Small intestine (tissue), 7 donors: ENCODE results near the gene SLC2A9. TPM values are rescaled to one million over a fixed set of nuclear protein-coding genes. Genes with fewer than 3 reads are reported as not detected.

Source experiments
- DNase-seq, 2 donors: peaks; one replicate each; pipeline versions ENCODE4 v3.0.0 to v3.0.0-alpha.2; 2013
- FAIRE-seq: peaks from 2 replicates; lab custom pipeline; 2012; peaks lifted over from hg19 to GRCh38; lab: Jason Lieb, UNC
- H3K27ac ChIP-seq, 3 donors: one replicate each; pipeline ENCODE4 v1.5.1; 2013; ENCODE audit warnings: low read length in 2 of 3, mild to moderate bottlenecking in 2 of 3, control low read depth in 1 of 3, inconsistent platforms in 1 of 3, low read depth in 1 of 3, moderate library complexity in 1 of 3
- H3K27me3 ChIP-seq, 3 donors: one replicate each; pipeline ENCODE4 v1.6.1; 2013; ENCODE audit warnings: low read length in 3 of 3, inconsistent platforms in 1 of 3; ENCODE audit not compliant: control insufficient read depth in 3 of 3, insufficient read depth in 3 of 3
- H3K36me3 ChIP-seq, 3 donors: one replicate each; pipeline ENCODE4 v1.6.1; 2013; ENCODE audit warnings: low read length in 3 of 3, inconsistent platforms in 1 of 3, low read depth in 1 of 3, mild to moderate bottlenecking in 1 of 3, moderate library complexity in 1 of 3; ENCODE audit not compliant: control insufficient read depth in 3 of 3, insufficient read depth in 2 of 3
- H3K4me1 ChIP-seq, 3 donors: one replicate each; pipeline ENCODE4 v1.6.1; 2013; ENCODE audit warnings: low read length in 2 of 3, inconsistent platforms in 1 of 3, low read depth in 1 of 3, mild to moderate bottlenecking in 1 of 3, moderate library complexity in 1 of 3; ENCODE audit not compliant: control insufficient read depth in 3 of 3, insufficient read depth in 2 of 3
- H3K4me3 ChIP-seq, 3 donors: one replicate each; pipeline ENCODE4 v1.5.1; 2013; ENCODE audit warnings: low read length in 3 of 3, control low read depth in 1 of 3, inconsistent platforms in 1 of 3, low read depth in 1 of 3, mild to moderate bottlenecking in 1 of 3, moderate library complexity in 1 of 3
- H3K9me3 ChIP-seq, 2 donors: one replicate each; pipeline ENCODE4 v1.6.1; 2013; ENCODE audit warnings: low read depth in 1 of 2, low read length in 1 of 2; ENCODE audit not compliant: control insufficient read depth in 2 of 2, insufficient read depth in 1 of 2
- WGBS, 3 donors: extraction: QIAGEN DNeasy Blood & Tissue Kit; methylation state at CpG; one replicate each; pipeline ENCODE4 v1.1.7; 2013; 5-methylcytosine and 5-hydroxymethylcytosine counted together
- polyA plus RNA-seq, 4 donors: library from polyadenylated mRNA; stranded (reverse) in 3 of 4; unstranded in 1 of 4; fragments of 200-250 nt in 3 of 4; fragments of 120-200 nt in 1 of 4; gene quantifications; one replicate each; pipeline versions ENCODE4 v1.2.1 to v1.2.3, GENCODE V29; 2013
- donor health status: healthy with polysubstance abuse.
- donor health status: control.
- donor health status: control.
- donor health status: Bipolar disorder and iron deficiency.
- donor health status: healthy.

The SLC2A9 gene
- polyA plus RNA-seq, 4 donors, result 7.4 to 34.4 (median 12.3) TPM

DNA sequence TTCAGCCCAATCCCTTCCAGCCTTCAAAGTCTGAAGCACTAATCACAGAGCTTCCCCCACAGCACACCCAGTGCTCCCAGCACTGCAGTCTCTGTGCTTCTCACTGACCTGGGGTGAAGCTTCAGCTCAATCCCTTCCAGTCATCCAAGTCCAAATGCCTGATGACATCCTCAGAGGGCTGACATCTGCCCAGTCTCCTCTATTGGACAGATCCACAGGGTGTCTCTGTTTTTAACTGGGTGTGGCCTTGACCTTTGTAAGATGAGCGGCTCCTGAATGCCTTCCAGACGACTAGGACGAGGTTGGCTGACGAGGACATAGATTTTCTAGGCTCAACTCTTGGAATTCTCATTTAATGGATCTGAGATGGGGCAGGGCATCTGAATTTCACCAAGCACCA lies 7.6 kb upstream of the SLC2A9 start:
- no peaks in the 10 kb centered on the region for H3K27me3 ChIP-seq
- 17 to 56% (median 29%) methylated on average over 4 of the region's 4 CpGs for WGBS, 3 donors
- no peak for FAIRE-seq

DNA sequence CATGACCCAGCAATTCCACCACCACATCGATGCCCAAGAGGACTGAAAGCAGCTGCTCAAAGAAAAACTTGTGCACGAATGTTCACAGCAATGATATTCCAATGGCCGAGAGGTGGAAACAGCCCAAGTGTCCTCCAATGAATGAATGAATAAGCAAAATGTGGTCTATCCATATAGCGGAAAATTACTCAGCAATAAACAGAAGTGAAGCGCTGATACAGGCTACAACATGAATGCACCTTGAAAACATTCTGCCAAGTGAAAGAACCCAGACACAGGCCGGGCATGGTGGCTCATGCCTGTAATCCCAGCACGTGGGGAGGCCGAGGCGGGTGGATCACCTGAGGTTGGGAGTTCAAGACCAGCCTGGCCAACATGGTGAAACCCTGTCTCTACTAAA lies 5.2 kb upstream of the SLC2A9 start:
- DNase-seq (no peak), FAIRE-seq (no peak)
- Histone ChIP-seq H3K4me3 (no peak overlapping the region), H3K36me3 (no peaks in the 10 kb centered on the region), H3K9me3 (no peaks in the 10 kb centered on the region), H3K27ac (no peak overlapping the region), H3K4me1 (peaks cover 0 to 10% (median 0%) of the 10 kb centered on the region in 3 donors), H3K27me3 (no peaks in the 10 kb centered on the region)
- 77 to 86% (median 84%) methylated on average over 9 of the region's 9 CpGs for WGBS, 3 donors

More for the DNA sequence above, 7.6 kb upstream of the SLC2A9 start:
- Histone ChIP-seq H3K9me3 (no peaks in the 10 kb centered on the region), H3K4me1 (peaks cover 0 to 13% (median 7%) of the 10 kb centered on the region in 3 donors), H3K4me3 (no peak overlapping the region), H3K36me3 (no peaks in the 10 kb centered on the region), H3K27ac (no peak overlapping the region)
- no peak for DNase-seq

DNA sequence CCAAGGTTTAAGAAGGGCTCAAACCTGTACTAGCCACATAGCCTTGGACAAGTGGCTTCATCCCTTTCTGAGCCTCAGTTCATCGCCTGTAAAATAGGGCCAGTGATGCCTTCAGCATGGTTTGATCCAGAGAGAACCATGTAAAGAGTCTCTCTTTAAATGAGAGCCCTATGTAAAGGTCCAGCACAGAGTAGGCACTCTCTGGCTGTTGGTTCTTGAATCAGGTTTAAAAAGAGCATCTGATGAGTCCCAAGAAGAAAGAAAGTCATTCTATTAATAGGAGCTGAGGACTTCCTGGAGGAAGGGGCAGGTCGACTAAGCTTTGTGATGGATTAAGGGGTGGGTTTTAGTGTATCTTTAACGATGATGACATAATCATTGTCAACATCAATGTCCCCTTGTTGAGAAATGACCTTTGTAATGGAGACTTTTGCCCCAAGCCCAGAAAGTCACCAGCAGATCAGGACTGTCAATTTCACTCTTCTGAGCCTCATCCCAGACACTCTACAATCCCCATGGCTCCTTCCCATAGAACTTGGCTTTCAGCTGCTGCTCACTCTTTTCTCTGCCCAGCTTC lies 4.0 kb upstream of the SLC2A9 start:
- Histone ChIP-seq H3K36me3 (no peaks in the 10 kb centered on the region), H3K4me1 (peaks cover 0 to 15% (median 0%) of the 10 kb centered on the region in 3 donors), H3K27ac (no peak overlapping the region), H3K9me3 (no peaks in the 10 kb centered on the region), H3K27me3 (no peaks in the 10 kb centered on the region), H3K4me3 (no peak overlapping the region)
- no peak for DNase-seq
- WGBS, 3 donors, result 41 to 69% (median 54%) methylated on average over 3 of the region's 3 CpGs
- FAIRE-seq, result no peak

DNA sequence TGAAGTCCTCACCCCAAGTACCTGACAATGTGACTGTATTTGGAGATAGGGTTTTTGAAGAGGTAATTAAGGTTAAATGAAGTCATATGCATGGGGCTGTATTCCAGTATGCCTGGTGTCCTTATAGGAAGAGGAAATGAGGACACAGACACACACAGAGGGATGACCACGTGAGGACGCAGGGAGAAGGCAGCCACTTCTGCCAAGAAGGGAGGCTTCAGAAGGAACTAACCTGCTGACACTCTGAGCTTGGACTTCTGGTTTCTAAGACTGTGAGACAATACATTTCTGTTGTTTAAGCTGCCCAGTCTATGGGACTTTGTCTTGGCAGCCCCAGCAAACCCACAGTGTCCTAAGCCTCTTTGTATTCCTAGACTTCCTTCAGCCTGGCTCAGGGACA lies 3.0 kb upstream of the SLC2A9 start:
- FAIRE-seq (no peak), DNase-seq (no peak)
- Histone ChIP-seq H3K36me3 (no peaks in the 10 kb centered on the region), H3K27ac (peak overlapping the region in 1 of 3 donors; percentile 34), H3K27me3 (no peaks in the 10 kb centered on the region), H3K4me1 (peaks cover 0 to 24% (median 0%) of the 10 kb centered on the region in 3 donors), H3K9me3 (no peaks in the 10 kb centered on the region), H3K4me3 (no peak overlapping the region)
- WGBS, 3 donors, result 76 to 85% (median 79%) methylated on average over 2 of the region's 2 CpGs

DNA sequence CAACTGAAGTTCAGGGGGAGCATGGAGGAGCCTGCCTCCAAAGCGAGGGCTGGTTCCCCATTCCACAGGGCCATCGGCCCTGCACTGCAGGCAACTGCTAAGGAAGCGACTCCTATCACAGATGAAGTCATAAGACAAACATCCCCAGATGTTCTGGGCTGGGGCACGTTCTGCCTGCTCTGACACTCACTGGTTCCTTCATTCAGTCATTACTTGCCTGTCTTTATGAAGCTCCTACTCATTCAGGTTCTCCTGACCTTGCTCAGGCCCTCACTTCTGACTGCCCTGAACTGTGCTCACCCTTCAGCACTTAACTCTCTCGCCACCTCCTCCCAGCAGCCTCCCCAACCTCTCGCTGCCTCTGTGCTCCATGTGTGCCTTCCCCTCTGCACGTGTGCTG lies 2.5 kb upstream of the SLC2A9 start:
- H3K27ac ChIP-seq, result peak overlapping the region in 1 of 3 donors; percentile 12
- no peak for FAIRE-seq
- DNase-seq, result no peak
- H3K9me3 ChIP-seq, result no peaks in the 10 kb centered on the region
- WGBS, 3 donors, result 58 to 73% (median 68%) methylated on average over 7 of the region's 7 CpGs
- peaks cover 0 to 26% (median 0%) of the 10 kb centered on the region in 3 donors for H3K4me1 ChIP-seq
- no peaks in the 10 kb centered on the region for H3K36me3 ChIP-seq
- H3K4me3 ChIP-seq, result no peak overlapping the region
- no peaks in the 10 kb centered on the region for H3K27me3 ChIP-seq

DNA sequence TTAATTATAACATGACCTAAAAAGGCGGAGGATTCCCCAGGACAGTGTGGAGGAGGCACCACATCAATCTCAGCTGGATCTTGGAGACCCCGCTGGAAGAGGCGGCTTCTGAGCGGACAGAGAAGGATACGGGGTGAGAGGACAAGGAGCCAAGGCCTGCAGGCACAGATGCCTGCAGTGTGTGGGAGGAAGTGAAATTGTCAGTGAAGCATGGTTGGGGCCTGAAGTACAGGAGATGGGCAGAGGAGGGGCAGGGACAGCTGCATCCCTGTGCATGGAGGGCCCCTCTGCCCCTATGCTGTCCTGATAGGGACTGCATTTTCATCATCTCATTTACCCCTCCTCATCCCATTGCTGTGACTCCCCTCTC lies 1.7 kb upstream of the SLC2A9 start:
- no peak for FAIRE-seq

DNA sequence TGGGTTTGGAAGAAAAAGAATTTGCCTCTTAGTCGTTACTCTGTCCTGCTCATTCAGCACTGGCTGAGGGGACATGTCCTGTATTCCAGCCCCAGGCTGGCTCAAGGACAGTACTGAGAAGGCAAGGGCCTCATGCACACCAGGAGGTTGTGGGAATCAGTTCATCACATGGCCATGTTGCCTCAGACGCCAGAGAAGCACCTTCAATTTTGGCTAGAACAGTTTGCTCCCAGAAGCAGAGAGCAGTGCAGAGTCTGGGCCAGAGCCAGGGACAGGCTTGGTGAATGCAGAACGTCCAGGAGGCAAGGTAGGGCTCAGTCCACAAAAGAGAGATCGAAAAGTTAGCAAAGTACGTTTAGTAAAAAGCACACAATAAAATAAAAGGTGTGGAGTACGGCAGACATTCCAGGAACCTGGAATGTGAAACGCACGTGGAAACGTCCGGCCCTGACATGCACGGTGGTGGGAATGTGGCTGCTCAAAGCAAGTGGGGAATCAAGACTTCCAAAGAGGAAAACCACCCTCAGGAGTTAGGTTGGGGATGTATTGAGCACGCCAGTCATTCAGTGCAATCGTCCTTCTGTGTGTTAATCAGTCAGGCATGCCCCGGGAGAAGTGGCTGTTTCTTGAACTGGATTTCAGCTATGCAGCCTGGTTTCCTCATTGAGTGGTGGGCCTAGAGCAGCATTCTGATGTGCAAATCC lies 1.2 kb upstream of the SLC2A9 start:
- H3K27ac ChIP-seq, result no peak overlapping the region
- peaks cover 0 to 3% (median 0%) of the 10 kb centered on the region in 3 donors for H3K36me3 ChIP-seq
- H3K4me3 ChIP-seq, result no peak overlapping the region
- peaks cover 0 to 29% (median 0%) of the 10 kb centered on the region in 3 donors for H3K4me1 ChIP-seq
- DNase-seq, result no peak
- FAIRE-seq, result no peak
- no peaks in the 10 kb centered on the region for H3K9me3 ChIP-seq
- WGBS, 3 donors, result 81 to 88% (median 85%) methylated on average over 14 of the region's 14 CpGs
- H3K27me3 ChIP-seq, result no peaks in the 10 kb centered on the region

More for the DNA sequence above, 1.7 kb upstream of the SLC2A9 start:
- no peak overlapping the region for H3K27ac ChIP-seq
- DNase-seq, result no peak
- 91 to 93% (median 92%) methylated on average over 5 of the region's 5 CpGs for WGBS, 3 donors
- no peak overlapping the region for H3K4me3 ChIP-seq
- peaks cover 0 to 29% (median 0%) of the 10 kb centered on the region in 3 donors for H3K4me1 ChIP-seq
- H3K27me3 ChIP-seq, result no peaks in the 10 kb centered on the region
- H3K36me3 ChIP-seq, result no peaks in the 10 kb centered on the region
- no peaks in the 10 kb centered on the region for H3K9me3 ChIP-seq

DNA sequence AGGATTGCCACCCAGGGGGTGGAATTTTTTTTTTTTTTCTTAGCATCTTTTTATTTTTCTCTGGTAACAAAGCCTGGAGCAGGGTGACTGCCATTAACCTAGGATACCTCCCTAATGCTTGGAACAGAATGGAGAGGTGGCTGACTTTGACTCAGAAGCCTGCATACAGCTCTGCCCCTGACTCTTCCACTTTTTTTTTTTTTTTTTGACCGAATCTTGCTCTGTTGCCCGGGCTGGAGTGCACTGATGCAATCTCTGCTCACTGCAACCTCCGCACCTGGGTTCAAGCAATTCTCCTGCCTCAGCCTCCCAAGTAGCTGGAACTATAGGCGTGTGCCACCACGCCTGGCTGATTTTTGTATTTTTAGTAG lies 341 bp upstream of the SLC2A9 start:
- no peaks in the 10 kb centered on the region for H3K27me3 ChIP-seq
- H3K9me3 ChIP-seq, result no peaks in the 10 kb centered on the region
- 64 to 78% (median 70%) methylated on average over 5 of the region's 5 CpGs for WGBS, 3 donors
- DNase-seq (no peak), FAIRE-seq (no peak)
- no peak overlapping the region for H3K4me3 ChIP-seq
- peaks cover 0 to 3% (median 0%) of the 10 kb centered on the region in 3 donors for H3K36me3 ChIP-seq
- peak overlapping the region in 2 of 3 donors; percentile 66 to 88 for H3K27ac ChIP-seq
- peaks cover 0 to 29% (median 0%) of the 10 kb centered on the region in 3 donors for H3K4me1 ChIP-seq
